Keratinocyte (primary cell): ENCODE data around the gene FBXO41. TPM values are rescaled to one million over a fixed set of nuclear protein-coding genes. Genes with fewer than 3 reads are reported as not detected.

Experiments
- DNase-seq: peaks from one replicate; pipeline ENCODE4 v3.0.0-alpha.2; 2011; ENCODE audit warnings: low read depth, missing footprints, low spot score
- FAIRE-seq: peaks from 2 replicates; lab custom pipeline; 2011; peaks lifted over from hg19 to GRCh38; lab: Jason Lieb, UNC
- H2AFZ ChIP-seq: 2 replicates; pipeline ENCODE4 v1.6.0; 2012; ENCODE audit warnings: low read length, control low read depth, inconsistent platforms; ENCODE audit not compliant: control insufficient read depth
- H3K27ac ChIP-seq: 2 replicates; pipeline ENCODE4 v1.5.1; 2011; ENCODE audit warnings: low read length; ENCODE audit not compliant: control insufficient read depth, insufficient read depth
- H3K27me3 ChIP-seq: 3 replicates; pipeline ENCODE4 v1.6.0; 2011; ENCODE audit warnings: low read length; ENCODE audit not compliant: control insufficient read depth, insufficient read depth; ENCODE audit errors: extremely low read depth
- H3K36me3 ChIP-seq, 2 experiments: 2 replicates in 1 of 2; 3 replicates in 1 of 2; pipeline ENCODE4 v1.5.1; 2011; ENCODE audit warnings: low read length in 2 of 2, mild to moderate bottlenecking in 1 of 2; ENCODE audit not compliant: control insufficient read depth in 2 of 2, insufficient read depth in 2 of 2; ENCODE audit errors: extremely low read depth in 1 of 2
- H3K4me1 ChIP-seq: 3 replicates; pipeline ENCODE4 v1.5.1; 2011; ENCODE audit warnings: low read length; ENCODE audit not compliant: control insufficient read depth, insufficient read depth; ENCODE audit errors: extremely low read depth
- H3K4me2 ChIP-seq: 3 replicates; pipeline ENCODE4 v1.6.0; 2011; ENCODE audit warnings: low read depth, low read length; ENCODE audit not compliant: control insufficient read depth, insufficient read depth; ENCODE audit errors: extremely low read depth
- H3K4me3 ChIP-seq, 3 experiments: fragments of 200-600 bp in 1 of 3; sonication (generic) in 1 of 3; 2 replicates in 2 of 3; 3 replicates in 1 of 3; pipeline ENCODE4 v1.5.1; 2011 to 2016; ENCODE audit warnings: low read length in 3 of 3, mild to moderate bottlenecking in 3 of 3, control low read depth in 2 of 3, inconsistent platforms in 1 of 3, low read depth in 1 of 3, mixed read lengths in 1 of 3, mixed run types in 1 of 3, moderate library complexity in 1 of 3; ENCODE audit not compliant: control insufficient read depth in 2 of 3, insufficient read depth in 2 of 3; ENCODE audit errors: extremely low read depth in 1 of 3
- H3K79me2 ChIP-seq: 2 replicates; pipeline ENCODE4 v1.6.0; 2012; ENCODE audit warnings: low read length; ENCODE audit not compliant: control insufficient read depth, insufficient read depth
- H3K9ac ChIP-seq: 3 replicates; pipeline ENCODE4 v1.6.0; 2011; ENCODE audit warnings: low read length; ENCODE audit not compliant: control insufficient read depth, insufficient read depth; ENCODE audit errors: extremely low read depth
- H3K9me1 ChIP-seq: 3 replicates; pipeline ENCODE4 v1.6.0; 2011; ENCODE audit warnings: low read length; ENCODE audit not compliant: control insufficient read depth, insufficient read depth; ENCODE audit errors: extremely low read depth
- H3K9me3 ChIP-seq: 2 replicates; pipeline ENCODE4 v1.5.1; 2012; ENCODE audit warnings: low read depth, low read length; ENCODE audit not compliant: control insufficient read depth
- H4K20me1 ChIP-seq: 3 replicates; pipeline ENCODE4 v1.6.0; 2011; ENCODE audit warnings: low read length; ENCODE audit not compliant: control insufficient read depth, insufficient read depth; ENCODE audit errors: extremely low read depth
- EZH2 ChIP-seq: IDR thresholded peaks from one replicate; pipeline ENCODE4 v1.6.1; 2012; ENCODE audit warnings: inconsistent platforms, mild to moderate bottlenecking, low read length, moderate library complexity
- dilution Hi-C: fragments of 300-500 bp; cut with MboI; formaldehyde crosslinking; loops from one replicate; pipeline ENCODE4 v1.7.0; 2020; ENCODE audit warnings: low sequenced_read_pairs; ENCODE audit not compliant: extremely low pct_ligation_motif_present
- polyA plus RNA-seq, 5 experiments: library from polyadenylated mRNA; depleted of rRNA in 3 of 5; stranded (reverse) in 3 of 5; stranded (forward) in 1 of 5; unstranded in 1 of 5; fragments of >200 nt; gene quantifications; 1 replicate in 1 of 5; 2 replicates in 3 of 5; 3 replicates in 1 of 5; pipeline versions ENCODE4 v1.2.1 to v1.2.3, GENCODE V29; 2011 to 2012; ENCODE audit warnings: missing spikeins in 2 of 5, low read depth in 1 of 5, low replicate concordance in 1 of 5
- TF ChIP-seq, protein P1 (sequence below), 3 experiments: IDR thresholded peaks in 1 of 3; conservative IDR thresholded peaks in 1 of 3; optimal IDR thresholded peaks in 1 of 3; 2 replicates in 2 of 3; 3 replicates in 1 of 3; pipeline versions ENCODE3 to v1.5.1; 2011; ENCODE audit warnings: low read length in 3 of 3, mild to moderate bottlenecking in 3 of 3, moderate library complexity in 2 of 3, control low read depth in 1 of 3, inconsistent platforms in 1 of 3; ENCODE audit not compliant: insufficient read depth in 2 of 3; ENCODE audit errors: extremely low read depth in 1 of 3

The FBXO41 gene
- polyA plus RNA-seq, 1 donor (not counting 4 experiments of a cell fraction or from before 2014, with no cell fraction given) = 4.1 TPM

DNA sequence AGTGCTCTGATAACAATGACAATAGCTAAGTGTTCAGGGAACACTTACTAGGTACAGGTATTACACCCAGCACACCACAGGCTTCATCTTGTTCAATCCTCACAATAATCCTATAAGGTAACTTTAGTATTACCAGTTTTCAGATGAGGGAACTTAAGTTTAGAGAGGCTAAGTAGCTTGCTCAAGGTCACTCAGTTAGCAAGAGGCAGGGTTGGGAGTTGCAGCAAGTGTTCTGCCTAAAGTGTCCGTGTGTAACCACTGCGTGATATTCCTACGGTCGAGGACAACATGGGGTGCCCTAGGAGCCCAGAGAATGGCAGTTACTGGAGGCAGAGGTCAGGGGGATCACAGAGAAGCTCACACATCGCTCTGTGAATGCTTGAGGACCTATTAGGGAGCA lies 39.3 kb upstream of the FBXO41 start:
- Histone ChIP-seq H4K20me1 (no peaks in the 10 kb centered on the region), H3K9me1 (no peaks in the 10 kb centered on the region), H3K36me3 (no peaks in the 10 kb centered on the region), H3K4me1 (no peaks in the 10 kb centered on the region), H3K27me3 (peaks cover 30% of the 10 kb centered on the region), H3K4me3 (no peak overlapping the region), H3K27ac (no peak overlapping the region), H2AFZ (no peak overlapping the region), H3K9ac (no peak overlapping the region), H3K4me2 (no peak overlapping the region), H3K9me3 (no peaks in the 10 kb centered on the region), H3K79me2 (no peaks in the 10 kb centered on the region)
- no peak for DNase-seq
- FAIRE-seq = no peak
- dilution Hi-C loops = no loop called here
- no peak for TF ChIP-seq EZH2
- TF ChIP-seq, protein P1, sequence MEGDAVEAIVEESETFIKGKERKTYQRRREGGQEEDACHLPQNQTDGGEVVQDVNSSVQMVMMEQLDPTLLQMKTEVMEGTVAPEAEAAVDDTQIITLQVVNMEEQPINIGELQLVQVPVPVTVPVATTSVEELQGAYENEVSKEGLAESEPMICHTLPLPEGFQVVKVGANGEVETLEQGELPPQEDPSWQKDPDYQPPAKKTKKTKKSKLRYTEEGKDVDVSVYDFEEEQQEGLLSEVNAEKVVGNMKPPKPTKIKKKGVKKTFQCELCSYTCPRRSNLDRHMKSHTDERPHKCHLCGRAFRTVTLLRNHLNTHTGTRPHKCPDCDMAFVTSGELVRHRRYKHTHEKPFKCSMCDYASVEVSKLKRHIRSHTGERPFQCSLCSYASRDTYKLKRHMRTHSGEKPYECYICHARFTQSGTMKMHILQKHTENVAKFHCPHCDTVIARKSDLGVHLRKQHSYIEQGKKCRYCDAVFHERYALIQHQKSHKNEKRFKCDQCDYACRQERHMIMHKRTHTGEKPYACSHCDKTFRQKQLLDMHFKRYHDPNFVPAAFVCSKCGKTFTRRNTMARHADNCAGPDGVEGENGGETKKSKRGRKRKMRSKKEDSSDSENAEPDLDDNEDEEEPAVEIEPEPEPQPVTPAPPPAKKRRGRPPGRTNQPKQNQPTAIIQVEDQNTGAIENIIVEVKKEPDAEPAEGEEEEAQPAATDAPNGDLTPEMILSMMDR (optimal IDR thresholded peaks at IDR 0.05 in 1 of 3, IDR thresholded peaks at IDR 0.05 in 1 of 3, conservative IDR thresholded peaks at IDR 0.05 in 1 of 3; ENCODE audit: extremely low read depth in 1 of 3, insufficient read depth in 2 of 3, low read length in 3 of 3) = no peak

DNA sequence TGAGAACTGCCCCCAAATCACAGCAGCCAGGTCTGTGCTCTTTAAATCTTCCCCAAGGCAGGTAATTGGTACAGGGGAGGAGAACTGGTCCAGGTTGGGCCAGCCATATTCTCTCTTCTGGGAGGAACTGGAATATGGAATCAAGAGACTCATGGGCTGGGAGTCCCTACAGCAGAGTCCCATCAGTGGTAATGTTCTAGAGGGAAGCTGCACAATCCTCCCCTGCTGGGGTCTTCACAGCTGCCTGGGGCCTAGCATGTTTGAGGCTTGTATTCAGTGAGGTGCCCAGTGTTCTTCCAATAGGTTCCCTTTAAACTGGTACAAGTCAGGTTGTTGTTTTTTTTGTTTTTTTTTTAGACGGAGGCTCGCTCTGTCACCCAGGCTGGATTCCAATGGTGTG lies 30.2 kb upstream of the FBXO41 start:
- dilution Hi-C loops = no loop called here
- no peaks in the 10 kb centered on the region for H3K9me3 ChIP-seq
- DNase-seq (no peak), FAIRE-seq (no peak)
- H3K9ac ChIP-seq = no peak overlapping the region
- H3K27ac ChIP-seq = no peak overlapping the region
- H2AFZ ChIP-seq = no peak overlapping the region
- H3K27me3 ChIP-seq = peaks cover 12% of the 10 kb centered on the region
- no peak for TF ChIP-seq EZH2
- TF ChIP-seq, protein P1 (optimal IDR thresholded peaks at IDR 0.05 in 1 of 3, IDR thresholded peaks at IDR 0.05 in 1 of 3, conservative IDR thresholded peaks at IDR 0.05 in 1 of 3; ENCODE audit: extremely low read depth in 1 of 3, insufficient read depth in 2 of 3, low read length in 3 of 3) = no peak
- no peaks in the 10 kb centered on the region for H4K20me1 ChIP-seq
- no peaks in the 10 kb centered on the region for H3K79me2 ChIP-seq
- no peak overlapping the region for H3K4me3 ChIP-seq
- H3K4me2 ChIP-seq = no peak overlapping the region
- no peaks in the 10 kb centered on the region for H3K9me1 ChIP-seq
- no peaks in the 10 kb centered on the region for H3K36me3 ChIP-seq
- no peaks in the 10 kb centered on the region for H3K4me1 ChIP-seq
